Neuronal stem cell (in vitro differentiated cells): ENCODE data around the gene SAP30BP.

Source experiments
- DNase-seq: peaks from one replicate; pipeline ENCODE4 v3.0.0-alpha.2; 2013; ENCODE audit warnings: low spot score
- H2AFZ ChIP-seq: one replicate; pipeline ENCODE4 v1.6.1; 2013; ENCODE audit warnings: mild to moderate bottlenecking, low read length, inconsistent platforms
- H2AK5ac ChIP-seq: 2 replicates; pipeline ENCODE4 v1.6.1; 2013; ENCODE audit warnings: low read depth, mild to moderate bottlenecking, inconsistent platforms, low read length, moderate library complexity, mixed read lengths
- H2BK120ac ChIP-seq: 2 replicates; pipeline ENCODE4 v1.6.1; 2013; ENCODE audit warnings: low read depth, mild to moderate bottlenecking, inconsistent platforms, low read length, moderate library complexity, mixed read lengths
- H2BK12ac ChIP-seq: one replicate; pipeline ENCODE4 v1.6.1; 2013; ENCODE audit warnings: low read length, inconsistent platforms
- H2BK15ac ChIP-seq: 2 replicates; pipeline ENCODE4 v1.6.1; 2013; ENCODE audit warnings: mild to moderate bottlenecking, low read length, inconsistent platforms, mixed read lengths
- H2BK5ac ChIP-seq: one replicate; pipeline ENCODE4 v1.6.1; 2013; ENCODE audit warnings: inconsistent platforms, mild to moderate bottlenecking, low read length, moderate library complexity
- H3K14ac ChIP-seq: one replicate; pipeline ENCODE4 v1.6.1; 2013; ENCODE audit warnings: low read length, inconsistent platforms
- H3K18ac ChIP-seq: 2 replicates; pipeline ENCODE4 v1.6.1; 2013; ENCODE audit warnings: low read length, inconsistent platforms
- H3K23ac ChIP-seq: 2 replicates; pipeline ENCODE4 v1.6.1; 2013; ENCODE audit warnings: low read depth, mild to moderate bottlenecking, mixed read lengths, low read length, inconsistent platforms; ENCODE audit not compliant: poor library complexity
- H3K27ac ChIP-seq: replicated peaks from 3 replicates; pipeline ENCODE4 v1.5.1; 2013; ENCODE audit warnings: low read length, inconsistent platforms
- H3K27me3 ChIP-seq, 3 experiments: 2 replicates each; pipeline ENCODE4 v1.6.1; 2013; ENCODE audit warnings: low read length in 3 of 3, mild to moderate bottlenecking in 2 of 3, inconsistent platforms in 1 of 3, low read depth in 1 of 3, mixed read lengths in 1 of 3, moderate library complexity in 1 of 3; ENCODE audit not compliant: control insufficient read depth in 3 of 3, insufficient read depth in 3 of 3
- H3K36me3 ChIP-seq, 2 donors: replicated peaks in 1 of 2; 2 replicates each; pipeline ENCODE4 v1.6.1; 2013; ENCODE audit warnings: low read length in 2 of 2; ENCODE audit not compliant: control insufficient read depth in 2 of 2, insufficient read depth in 2 of 2
- H3K4ac ChIP-seq: 2 replicates; pipeline ENCODE4 v1.6.1; 2013; ENCODE audit warnings: inconsistent platforms, mild to moderate bottlenecking, low read length, moderate library complexity
- H3K4me1 ChIP-seq, 2 donors: 1 replicate in 1 of 2; 2 replicates in 1 of 2; pipeline ENCODE4 v1.6.1; 2013; ENCODE audit warnings: low read length in 2 of 2, low read depth in 1 of 2; ENCODE audit not compliant: control insufficient read depth in 2 of 2, insufficient read depth in 1 of 2
- H3K4me2 ChIP-seq: one replicate; pipeline ENCODE4 v1.6.1; 2013; ENCODE audit warnings: mild to moderate bottlenecking, low read length, inconsistent platforms; ENCODE audit not compliant: insufficient read depth, poor library complexity, severe bottlenecking
- H3K4me3 ChIP-seq, 2 donors: 2 replicates each; pipeline ENCODE4 v1.5.1; 2013; ENCODE audit warnings: low read length in 2 of 2, mild to moderate bottlenecking in 2 of 2, inconsistent platforms in 1 of 2, moderate library complexity in 1 of 2
- H3K79me1 ChIP-seq: one replicate; pipeline ENCODE4 v1.6.1; 2013; ENCODE audit warnings: low read depth, mild to moderate bottlenecking, inconsistent platforms, low read length, moderate library complexity
- H3K9ac ChIP-seq: one replicate; pipeline ENCODE4 v1.6.1; 2013; ENCODE audit warnings: mild to moderate bottlenecking, low read depth, low read length, inconsistent platforms; ENCODE audit not compliant: poor library complexity
- H3K9me3 ChIP-seq, 2 donors: replicated peaks in 1 of 2; 2 replicates each; pipeline versions ENCODE3 to v1.6.1; 2013; ENCODE audit warnings: low read length in 2 of 2, mild to moderate bottlenecking in 2 of 2, inconsistent platforms in 1 of 2, low read depth in 1 of 2, mixed read lengths in 1 of 2, moderate library complexity in 1 of 2; ENCODE audit not compliant: control insufficient read depth in 2 of 2, insufficient read depth in 1 of 2
- H4K8ac ChIP-seq: one replicate; pipeline ENCODE4 v1.6.1; 2013; ENCODE audit warnings: low read depth, mild to moderate bottlenecking, inconsistent platforms, low read length, moderate library complexity
- H4K91ac ChIP-seq: one replicate; pipeline ENCODE4 v1.6.1; 2013; ENCODE audit warnings: low read length, low read depth, mild to moderate bottlenecking, inconsistent platforms; ENCODE audit not compliant: poor library complexity
- WGBS, 2 donors: extraction: QIAGEN DNeasy Blood & Tissue Kit; methylation state at CpG; one replicate each; pipeline ENCODE4 v1.1.7; 2013; ENCODE audit warnings: missing lambda C conversion rate in 2 of 2, mixed read lengths in 1 of 2; ENCODE audit not compliant: insufficient read length in 2 of 2, insufficient replicate concordance in 1 of 2; ENCODE audit errors: extremely low coverage in 2 of 2; 5-methylcytosine and 5-hydroxymethylcytosine counted together

SAP30BP gene

GRCh38 chr17:75634376-75634740, 32.8 kb upstream of the SAP30BP start:
- Histone ChIP-seq H3K27me3 (no peaks in the 10 kb centered on the region), H2AK5ac (no peak overlapping the region), H3K4ac (no peak overlapping the region), H2BK5ac (no peak overlapping the region), H3K4me3 (peak overlapping the region in 1 of 2 donors; percentile 65), H3K36me3 (peaks cover 8 to 14% of the 10 kb centered on the region in 2 donors), H3K14ac (no peak overlapping the region), H2BK120ac (no peak overlapping the region), H3K18ac (no peak overlapping the region), H3K4me1 (peaks cover 24 to 25% of the 10 kb centered on the region in 2 donors), H3K27ac (peak overlapping the region; percentile 52), H3K4me2 (peak overlapping the region; percentile 52), H3K9me3 (no peaks in the 10 kb centered on the region), H2AFZ (no peak overlapping the region), H2BK15ac (no peak overlapping the region), H4K8ac (no peak overlapping the region), H2BK12ac (no peak overlapping the region), H3K79me1 (no peaks in the 10 kb centered on the region), H3K23ac (no peak overlapping the region), H4K91ac (no peak overlapping the region), H3K9ac (no peak overlapping the region)
- WGBS, 2 donors: no CpG with 5 or more reads among the region's 9 CpGs
- peak; percentile 57 for DNase-seq

GRCh38 chr17:75634754-75635609, 32.2 kb upstream of the SAP30BP start:
- WGBS, 2 donors: no CpG with 5 or more reads among the region's 20 CpGs

GRCh38 chr17:75635610-75636202, 31.4 kb upstream of the SAP30BP start:
- Histone ChIP-seq H3K23ac (peak overlapping the region; percentile 25), H3K27ac (no peak overlapping the region), H3K4me3 (no peak overlapping the region), H2BK120ac (no peak overlapping the region), H2AK5ac (peak overlapping the region; percentile 53), H3K27me3 (no peaks in the 10 kb centered on the region), H3K4me1 (peaks cover 24 to 25% of the 10 kb centered on the region in 2 donors), H3K14ac (no peak overlapping the region), H4K91ac (no peak overlapping the region), H3K18ac (no peak overlapping the region), H2BK5ac (no peak overlapping the region), H3K9ac (peak overlapping the region; percentile 51), H2AFZ (no peak overlapping the region), H4K8ac (no peak overlapping the region), H3K4ac (no peak overlapping the region), H3K36me3 (peaks cover 3 to 6% of the 10 kb centered on the region in 2 donors), H3K9me3 (no peaks in the 10 kb centered on the region), H2BK15ac (no peak overlapping the region), H2BK12ac (no peak overlapping the region), H3K79me1 (peaks cover 2% of the 10 kb centered on the region), H3K4me2 (no peak overlapping the region)
- WGBS, 2 donors: no CpG with 5 or more reads among the region's 16 CpGs
- DNase-seq: no peak

More at GRCh38 chr17:75634754-75635609, 32.2 kb upstream of the SAP30BP start:
- no peak overlapping the region for H3K23ac ChIP-seq
- H2BK15ac ChIP-seq: no peak overlapping the region
- peak overlapping the region; percentile 53 for H3K9ac ChIP-seq
- peak overlapping the region; percentile 12 for H3K14ac ChIP-seq
- no peak overlapping the region for H3K4me2 ChIP-seq
- no peak overlapping the region for H3K4ac ChIP-seq
- no peak for DNase-seq
- H2AK5ac ChIP-seq: peak overlapping the region; percentile 53
- no peaks in the 10 kb centered on the region for H3K79me1 ChIP-seq
- no peaks in the 10 kb centered on the region for H3K9me3 ChIP-seq
- H2AFZ ChIP-seq: no peak overlapping the region
- H4K91ac ChIP-seq: no peak overlapping the region
- H2BK5ac ChIP-seq: no peak overlapping the region
- peaks cover 24 to 25% of the 10 kb centered on the region in 2 donors for H3K4me1 ChIP-seq
- no peak overlapping the region for H4K8ac ChIP-seq
- peaks cover 8 to 9% of the 10 kb centered on the region in 2 donors for H3K36me3 ChIP-seq
- no peaks in the 10 kb centered on the region for H3K27me3 ChIP-seq
- H3K18ac ChIP-seq: peak overlapping the region; percentile 20
- no peak overlapping the region for H2BK12ac ChIP-seq
- peak overlapping the region; percentile 26 for H3K27ac ChIP-seq
- H2BK120ac ChIP-seq: no peak overlapping the region
- no peak overlapping the region for H3K4me3 ChIP-seq
